Measurements from ENCODE around the gene BEST3. TPM values are rescaled to one million over a fixed set of nuclear protein-coding genes. Genes with fewer than 3 reads are reported as not detected.

The BEST3 gene
- total RNA-seq, 1 experiment from 2014 or later, result 0.54 TPM

DNA sequence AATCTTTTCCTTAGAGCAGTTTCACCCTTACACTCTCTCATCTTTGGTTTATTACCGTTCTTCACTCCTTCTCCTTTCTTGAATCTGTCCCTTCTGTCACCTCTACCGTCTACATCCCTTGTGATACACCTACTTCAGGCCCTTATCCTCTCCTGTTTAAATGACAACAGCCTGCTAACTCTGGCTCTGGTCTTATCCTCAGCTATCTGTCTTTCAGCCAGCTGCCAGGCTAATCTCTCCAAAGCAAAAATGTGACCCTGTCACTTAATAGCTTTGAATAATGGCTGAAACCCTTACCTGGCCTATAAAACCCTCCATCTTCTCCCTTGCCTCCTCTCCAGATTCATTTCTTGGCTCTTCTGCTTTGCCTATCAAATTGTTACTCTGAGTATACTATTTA is 32.3 kb downstream of the BEST3 start:
- no peaks in the 10 kb centered on the region for H3K79me2 ChIP-seq (ENCODE audit: insufficient read depth, low read length)
- H3K36me3 ChIP-seq (ENCODE audit: control insufficient read depth in 1 of 2, insufficient read depth in 2 of 2, low read length in 2 of 2), result no peaks in the 10 kb centered on the region
- ChIA-PET CTCF (no interaction called here), POLR2A (no interaction called here), RAD21 (ENCODE audit: low non-redundant PET in 1 of 2, low total read pairs in 2 of 2, uncharacterized antibody in 2 of 2, unreplicated experiment in 2 of 2) (no interaction called here)
- BruUV-seq (replicated peaks), result no TSS peak
- no peak overlapping the region for H3K27ac ChIP-seq (ENCODE audit: low read depth, low read length)
- H3K4me3 ChIP-seq (replicated peaks in 1 of 2; ENCODE audit: low read depth in 1 of 2, low read length in 2 of 2), result no peak overlapping the region
- H3K9ac ChIP-seq (ENCODE audit: low read length), result no peak overlapping the region
- H3K4me2 ChIP-seq (ENCODE audit: low read length), result no peak overlapping the region
- DNase-seq (ENCODE audit: low read depth, low spot score) (no peak), ATAC-seq (no peak)
- no peaks in the 10 kb centered on the region for H3K9me2 ChIP-seq (ENCODE audit: insufficient read depth)
- no peak for TF ChIP-seq POLR2AphosphoS5 (IDR thresholded peaks at IDR 0.05; ENCODE audit: low read depth, low read length)
- TF ChIP-seq CEBPB (IDR thresholded peaks at IDR 0.05; ENCODE audit: low read depth), result no peak
- TF ChIP-seq EZH2phosphoT487 (IDR thresholded peaks at IDR 0.05; ENCODE audit: borderline replicate concordance), result no peak
- TF ChIP-seq EZH2 (IDR thresholded peaks at IDR 0.05), result no peak
- no peak for TF ChIP-seq CBX3 (IDR thresholded peaks at IDR 0.05; ENCODE audit: low read depth)
- TF ChIP-seq, protein P1, sequence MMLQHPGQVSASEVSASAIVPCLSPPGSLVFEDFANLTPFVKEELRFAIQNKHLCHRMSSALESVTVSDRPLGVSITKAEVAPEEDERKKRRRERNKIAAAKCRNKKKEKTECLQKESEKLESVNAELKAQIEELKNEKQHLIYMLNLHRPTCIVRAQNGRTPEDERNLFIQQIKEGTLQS (IDR thresholded peaks at IDR 0.05), result no peak
- no peak for TF ChIP-seq EGR1 (IDR thresholded peaks at IDR 0.05; ENCODE audit: low read depth)
- TF ChIP-seq SRF (IDR thresholded peaks at IDR 0.05; ENCODE audit: low read depth), result no peak
- TF ChIP-seq, protein P2, sequence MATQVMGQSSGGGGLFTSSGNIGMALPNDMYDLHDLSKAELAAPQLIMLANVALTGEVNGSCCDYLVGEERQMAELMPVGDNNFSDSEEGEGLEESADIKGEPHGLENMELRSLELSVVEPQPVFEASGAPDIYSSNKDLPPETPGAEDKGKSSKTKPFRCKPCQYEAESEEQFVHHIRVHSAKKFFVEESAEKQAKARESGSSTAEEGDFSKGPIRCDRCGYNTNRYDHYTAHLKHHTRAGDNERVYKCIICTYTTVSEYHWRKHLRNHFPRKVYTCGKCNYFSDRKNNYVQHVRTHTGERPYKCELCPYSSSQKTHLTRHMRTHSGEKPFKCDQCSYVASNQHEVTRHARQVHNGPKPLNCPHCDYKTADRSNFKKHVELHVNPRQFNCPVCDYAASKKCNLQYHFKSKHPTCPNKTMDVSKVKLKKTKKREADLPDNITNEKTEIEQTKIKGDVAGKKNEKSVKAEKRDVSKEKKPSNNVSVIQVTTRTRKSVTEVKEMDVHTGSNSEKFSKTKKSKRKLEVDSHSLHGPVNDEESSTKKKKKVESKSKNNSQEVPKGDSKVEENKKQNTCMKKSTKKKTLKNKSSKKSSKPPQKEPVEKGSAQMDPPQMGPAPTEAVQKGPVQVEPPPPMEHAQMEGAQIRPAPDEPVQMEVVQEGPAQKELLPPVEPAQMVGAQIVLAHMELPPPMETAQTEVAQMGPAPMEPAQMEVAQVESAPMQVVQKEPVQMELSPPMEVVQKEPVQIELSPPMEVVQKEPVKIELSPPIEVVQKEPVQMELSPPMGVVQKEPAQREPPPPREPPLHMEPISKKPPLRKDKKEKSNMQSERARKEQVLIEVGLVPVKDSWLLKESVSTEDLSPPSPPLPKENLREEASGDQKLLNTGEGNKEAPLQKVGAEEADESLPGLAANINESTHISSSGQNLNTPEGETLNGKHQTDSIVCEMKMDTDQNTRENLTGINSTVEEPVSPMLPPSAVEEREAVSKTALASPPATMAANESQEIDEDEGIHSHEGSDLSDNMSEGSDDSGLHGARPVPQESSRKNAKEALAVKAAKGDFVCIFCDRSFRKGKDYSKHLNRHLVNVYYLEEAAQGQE (IDR thresholded peaks at IDR 0.05; ENCODE audit: low read depth), result no peak
- no peak for TF ChIP-seq FOSL1 (IDR thresholded peaks at IDR 0.05; ENCODE audit: low read depth)
- TF ChIP-seq, protein P3, sequence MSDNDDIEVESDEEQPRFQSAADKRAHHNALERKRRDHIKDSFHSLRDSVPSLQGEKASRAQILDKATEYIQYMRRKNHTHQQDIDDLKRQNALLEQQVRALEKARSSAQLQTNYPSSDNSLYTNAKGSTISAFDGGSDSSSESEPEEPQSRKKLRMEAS (IDR thresholded peaks at IDR 0.05), result no peak
- TF ChIP-seq ELF1 (IDR thresholded peaks at IDR 0.05; ENCODE audit: borderline replicate concordance, low read depth), result no peak
- no peak for TF ChIP-seq RAD21 (IDR thresholded peaks at IDR 0.05; ENCODE audit: low read depth)
- TF ChIP-seq ZNF274 (IDR thresholded peaks at IDR 0.05; ENCODE audit: low read depth, low read length), result no peak
- no peak for TF ChIP-seq JUND (IDR thresholded peaks at IDR 0.05)
- no peaks in the 10 kb centered on the region for H3K9me3 ChIP-seq (ENCODE audit: control insufficient read depth in 1 of 2, insufficient read depth in 1 of 2, low read depth in 1 of 2, low read length in 2 of 2)
- H3K27me3 ChIP-seq (ENCODE audit: insufficient read depth, low read length), result no peaks in the 10 kb centered on the region
- H2AFZ ChIP-seq (ENCODE audit: low read depth, low read length, poor library complexity, severe bottlenecking), result no peak overlapping the region
- intact Hi-C loops (cut with micrococcal nuclease), result loop anchor here (5.0 to 10.0 kb wide), 2 partner anchors 71 to 1058 kb away; partner anchors contain the start of gene RAB3IP
- no peaks in the 10 kb centered on the region for H4K20me1 ChIP-seq (ENCODE audit: insufficient read depth)
- H3K4me1 ChIP-seq (ENCODE audit: control insufficient read depth in 1 of 2, insufficient read depth in 2 of 2, low read length in 2 of 2), result no peaks in the 10 kb centered on the region
